ENCODE measurements around the gene C2CD2.
A peak's percentile ranks its signal among the peaks of the same experiment; 100 is the strongest.

C2CD2 gene

GRCh38 chr21:41933313-41934079 is 20.3 kb downstream of the C2CD2 start:
- peak; percentile 4 for DNase-seq (ENCODE audit: low spot score)

- peak; percentile 80 for DNase-seq (ENCODE audit: low spot score)
Observed at GRCh38 chr21:41932576-41933312, 21.1 kb downstream of the C2CD2 start.

GRCh38 chr21:41932191-41932575 is 21.6 kb downstream of the C2CD2 start:
- no peak for DNase-seq (ENCODE audit: low spot score)

GRCh38 chr21:41931041-41931451 is 22.8 kb downstream of the C2CD2 start:
- DNase-seq (ENCODE audit: low spot score) = no peak

- no peak for DNase-seq (ENCODE audit: low spot score)
Observed at GRCh38 chr21:41929248-41929647, 24.6 kb downstream of the C2CD2 start.

- DNase-seq (ENCODE audit: low spot score) = no peak
Observed at GRCh38 chr21:41928621-41929220, 25.1 kb downstream of the C2CD2 start.

GRCh38 chr21:41927727-41928409 is 25.9 kb downstream of the C2CD2 start:
- DNase-seq (ENCODE audit: low spot score) = no peak

GRCh38 chr21:41926807-41927171 is 27.0 kb downstream of the C2CD2 start:
- no peak for DNase-seq (ENCODE audit: low spot score)

- no peak for DNase-seq (ENCODE audit: low spot score)
Observed at GRCh38 chr21:41926117-41926806, 27.6 kb downstream of the C2CD2 start.

GRCh38 chr21:41925767-41926116 is 28.1 kb downstream of the C2CD2 start:
- DNase-seq (ENCODE audit: low spot score) = no peak

- no peak for DNase-seq (ENCODE audit: low spot score)
Observed at GRCh38 chr21:41924368-41924754, 29.5 kb downstream of the C2CD2 start.

- no peak for DNase-seq (ENCODE audit: low spot score)
Observed at GRCh38 chr21:41923631-41924367, 30.0 kb downstream of the C2CD2 start.

- DNase-seq (ENCODE audit: low spot score) = no peak
Observed at GRCh38 chr21:41923186-41923585, 30.6 kb downstream of the C2CD2 start.

- DNase-seq (ENCODE audit: low spot score) = no peak
Observed at GRCh38 chr21:41921021-41921420, 32.8 kb downstream of the C2CD2 start.

- no peak for DNase-seq (ENCODE audit: low spot score)
Observed at GRCh38 chr21:41920476-41920875, 33.3 kb downstream of the C2CD2 start.

GRCh38 chr21:41919666-41920398 is 34.0 kb downstream of the C2CD2 start:
- no peak for DNase-seq (ENCODE audit: low spot score)

- DNase-seq (ENCODE audit: low spot score) = no peak
Observed at GRCh38 chr21:41918561-41919358, 35.1 kb downstream of the C2CD2 start.

- DNase-seq (ENCODE audit: low spot score) = no peak
Observed at GRCh38 chr21:41917531-41917930, 36.3 kb downstream of the C2CD2 start.

- DNase-seq (ENCODE audit: low spot score) = no peak
Observed at GRCh38 chr21:41916888-41917433, 36.9 kb downstream of the C2CD2 start.
